ENCODE measurements around the gene ETS1. TPM values are rescaled to one million over a fixed set of nuclear protein-coding genes. Genes with fewer than 3 reads are reported as not detected.

Gene ETS1
- total RNA-seq, 3 donors from 2014 or later (not counting 1 experiment from before 2014, with no cell fraction given), result 532 to 684 (median 589) TPM

DNA sequence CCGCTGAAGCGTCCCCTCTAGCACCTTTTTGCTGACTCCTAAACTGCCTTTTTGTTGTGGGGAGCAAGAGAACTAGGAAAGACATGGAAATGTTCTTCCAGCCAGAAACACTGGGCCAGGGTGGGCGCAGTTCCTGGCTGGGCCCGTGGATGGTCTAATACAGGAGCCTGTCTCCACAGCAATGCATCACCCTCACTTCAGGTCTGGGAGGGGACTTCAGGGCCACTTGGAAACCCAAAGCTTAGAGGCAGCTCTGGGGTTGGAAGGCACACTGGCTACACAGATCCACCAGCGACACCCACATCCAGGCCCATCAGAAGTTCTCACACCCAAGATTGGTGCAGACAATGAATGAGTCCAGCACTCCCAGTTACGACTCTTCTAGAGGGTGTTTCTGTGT, 120.3 kb downstream of the ETS1 start:
- ATAC-seq (no peak), DNase-seq (peak in 1 of 2 donors; percentile 54)
- H3K27ac Mint-ChIP-seq, result peak overlapping the region; percentile 98 to 99
- no peaks in the 10 kb centered on the region for H3K27me3 Mint-ChIP-seq (ENCODE audit: low read depth in 2 of 2)
- peak overlapping the region; percentile 35 for H3K4me3 Mint-ChIP-seq
- H3K36me3 ChIP-seq (ENCODE audit: control insufficient read depth, insufficient read depth, low read length), result peaks cover 91% of the 10 kb centered on the region
- H3K4me3 ChIP-seq (ENCODE audit: low read length), result no peak overlapping the region
- H3K27ac ChIP-seq (ENCODE audit: low read length), result peak overlapping the region; percentile 92
- H3K36me3 Mint-ChIP-seq, result peaks cover 24% of the 10 kb centered on the region
- WGBS (ENCODE audit: insufficient coverage), result 87% methylated on average over 6 of the region's 6 CpGs
- H3K9me3 Mint-ChIP-seq, result no peaks in the 10 kb centered on the region
- intact Hi-C loops (cut with micrococcal nuclease), result no loop called here
- H3K9me3 ChIP-seq (ENCODE audit: control insufficient read depth, insufficient read depth, low read length), result no peaks in the 10 kb centered on the region
- H3K27me3 ChIP-seq (ENCODE audit: control insufficient read depth, insufficient read depth, low read length), result no peaks in the 10 kb centered on the region
- H3K4me1 ChIP-seq (ENCODE audit: control insufficient read depth, insufficient read depth, low read length), result peaks cover 75% of the 10 kb centered on the region
- TF ChIP-seq, protein P1, sequence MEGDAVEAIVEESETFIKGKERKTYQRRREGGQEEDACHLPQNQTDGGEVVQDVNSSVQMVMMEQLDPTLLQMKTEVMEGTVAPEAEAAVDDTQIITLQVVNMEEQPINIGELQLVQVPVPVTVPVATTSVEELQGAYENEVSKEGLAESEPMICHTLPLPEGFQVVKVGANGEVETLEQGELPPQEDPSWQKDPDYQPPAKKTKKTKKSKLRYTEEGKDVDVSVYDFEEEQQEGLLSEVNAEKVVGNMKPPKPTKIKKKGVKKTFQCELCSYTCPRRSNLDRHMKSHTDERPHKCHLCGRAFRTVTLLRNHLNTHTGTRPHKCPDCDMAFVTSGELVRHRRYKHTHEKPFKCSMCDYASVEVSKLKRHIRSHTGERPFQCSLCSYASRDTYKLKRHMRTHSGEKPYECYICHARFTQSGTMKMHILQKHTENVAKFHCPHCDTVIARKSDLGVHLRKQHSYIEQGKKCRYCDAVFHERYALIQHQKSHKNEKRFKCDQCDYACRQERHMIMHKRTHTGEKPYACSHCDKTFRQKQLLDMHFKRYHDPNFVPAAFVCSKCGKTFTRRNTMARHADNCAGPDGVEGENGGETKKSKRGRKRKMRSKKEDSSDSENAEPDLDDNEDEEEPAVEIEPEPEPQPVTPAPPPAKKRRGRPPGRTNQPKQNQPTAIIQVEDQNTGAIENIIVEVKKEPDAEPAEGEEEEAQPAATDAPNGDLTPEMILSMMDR (IDR thresholded peaks at IDR 0.05), result no peak
- H3K4me1 Mint-ChIP-seq, result peaks cover 99% of the 10 kb centered on the region in 2 donors

DNA sequence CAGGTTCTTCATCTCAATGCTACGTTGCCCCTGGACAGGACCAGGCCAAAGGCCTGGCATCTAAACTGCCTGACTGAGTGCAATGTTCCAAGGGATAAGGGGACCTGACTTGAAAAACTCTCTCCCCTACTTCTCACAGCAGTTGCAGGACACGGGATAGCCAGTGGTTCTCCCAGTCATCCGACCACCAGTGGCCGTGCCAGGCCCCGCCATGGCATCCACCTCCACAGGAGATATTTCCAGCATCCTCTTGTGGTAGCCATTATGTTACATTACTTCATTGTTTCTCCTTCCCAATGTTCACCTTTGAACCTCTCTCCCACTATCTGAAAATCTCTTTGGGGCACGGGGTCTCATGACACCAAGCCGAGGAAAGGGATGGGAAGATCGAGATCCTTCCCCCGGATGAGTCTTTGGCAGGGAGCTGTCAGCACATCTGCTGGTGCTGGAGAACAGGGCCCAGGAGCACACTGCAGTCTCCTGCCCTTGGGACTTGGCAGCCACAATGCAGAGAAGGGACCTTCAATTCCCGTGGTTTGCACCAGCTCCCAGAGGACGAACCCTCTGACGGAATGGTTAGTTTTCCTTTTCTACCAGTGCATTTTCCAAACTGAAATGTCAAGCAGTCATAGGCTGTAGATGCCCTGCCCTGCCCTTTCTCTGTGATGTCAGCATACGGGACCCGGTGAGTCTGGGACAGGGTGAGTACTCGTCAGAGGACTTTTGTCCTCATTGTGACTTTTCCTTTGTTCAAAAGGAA, 121.2 kb downstream of the ETS1 start:
- H3K4me3 Mint-ChIP-seq, result peak overlapping the region; percentile 75
- Histone ChIP-seq H3K4me3 (ENCODE audit: low read length) (no peak overlapping the region), H3K4me1 (ENCODE audit: control insufficient read depth, insufficient read depth, low read length) (peaks cover 71% of the 10 kb centered on the region), H3K27ac (ENCODE audit: low read length) (peak overlapping the region; percentile 92), H3K9me3 (ENCODE audit: control insufficient read depth, insufficient read depth, low read length) (no peaks in the 10 kb centered on the region), H3K36me3 (ENCODE audit: control insufficient read depth, insufficient read depth, low read length) (peaks cover 95% of the 10 kb centered on the region), H3K27me3 (ENCODE audit: control insufficient read depth, insufficient read depth, low read length) (no peaks in the 10 kb centered on the region)
- DNase-seq (peak in 1 of 2 donors; percentile 52), ATAC-seq (no peak)
- WGBS (ENCODE audit: insufficient coverage), result 87% methylated on average over 15 of the region's 15 CpGs
- intact Hi-C loops (cut with micrococcal nuclease), result no loop called here
- peak overlapping the region; percentile 98 to 99 for H3K27ac Mint-ChIP-seq
- H3K36me3 Mint-ChIP-seq, result peaks cover 28% of the 10 kb centered on the region
- peaks cover 96 to 99% of the 10 kb centered on the region in 2 donors for H3K4me1 Mint-ChIP-seq
- TF ChIP-seq, protein P1 (IDR thresholded peaks at IDR 0.05), result no peak
- H3K27me3 Mint-ChIP-seq (ENCODE audit: low read depth in 2 of 2), result no peaks in the 10 kb centered on the region
- no peaks in the 10 kb centered on the region for H3K9me3 Mint-ChIP-seq

DNA sequence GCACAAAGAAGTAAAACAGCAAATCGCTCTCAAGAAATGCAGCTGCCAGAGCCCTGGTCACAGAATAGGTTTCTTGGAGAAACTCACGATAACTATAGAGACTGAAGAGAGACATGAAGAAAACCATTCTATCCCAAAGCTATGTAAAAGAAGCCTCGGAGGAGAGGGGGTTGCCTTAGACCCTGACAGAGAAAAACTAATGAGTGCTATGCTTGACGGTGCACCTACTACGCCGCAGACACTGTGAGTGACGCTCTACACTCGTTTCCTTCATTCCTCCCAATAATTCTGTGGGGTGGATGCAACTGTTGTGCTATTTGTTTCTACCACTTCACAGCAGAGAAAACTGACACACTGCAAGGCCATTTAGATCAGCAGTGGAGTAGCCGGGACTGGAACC, 121.8 kb downstream of the ETS1 start:
- TF ChIP-seq, protein P1 (IDR thresholded peaks at IDR 0.05), result no peak
- 70% methylated on average over 9 of the region's 9 CpGs for WGBS (ENCODE audit: insufficient coverage)
- ATAC-seq (peak in 1 of 3 donors; percentile 47), DNase-seq (peak in 1 of 2 donors; percentile 72)
- Mint-ChIP-seq H3K4me3 (peak overlapping the region; percentile 75), H3K27me3 (ENCODE audit: low read depth in 2 of 2) (no peaks in the 10 kb centered on the region), H3K9me3 (no peaks in the 10 kb centered on the region), H3K27ac (peak overlapping the region; percentile 98 to 99), H3K4me1 (peaks cover 96 to 99% of the 10 kb centered on the region in 2 donors), H3K36me3 (peaks cover 34% of the 10 kb centered on the region)
- H3K27ac ChIP-seq (ENCODE audit: low read length), result peak overlapping the region; percentile 92
- intact Hi-C loops (cut with micrococcal nuclease), result no loop called here
- H3K9me3 ChIP-seq (ENCODE audit: control insufficient read depth, insufficient read depth, low read length), result no peaks in the 10 kb centered on the region
- H3K27me3 ChIP-seq (ENCODE audit: control insufficient read depth, insufficient read depth, low read length), result no peaks in the 10 kb centered on the region
- H3K4me3 ChIP-seq (ENCODE audit: low read length), result no peak overlapping the region
- H3K4me1 ChIP-seq (ENCODE audit: control insufficient read depth, insufficient read depth, low read length), result peaks cover 66% of the 10 kb centered on the region
- H3K36me3 ChIP-seq (ENCODE audit: control insufficient read depth, insufficient read depth, low read length), result peaks cover 95% of the 10 kb centered on the region
